ENCODE data around the gene LMTK3.

The LMTK3 gene

GRCh38 chr19:48450441-48450840 lies 61.2 kb downstream of the LMTK3 start:
- Histone ChIP-seq H3K4me1 (ENCODE audit: insufficient read depth, low read length) (no peaks in the 10 kb centered on the region; the same call in 1 of the 2 replicates), H3K9ac (ENCODE audit: low read depth, low read length) (no peak overlapping the region), H3K36me3 (ENCODE audit: insufficient read depth, low read length) (peaks cover 24% of the 10 kb centered on the region)

GRCh38 chr19:48448563-48448962 lies 63.1 kb downstream of the LMTK3 start:
- no peaks in the 10 kb centered on the region for H3K9me3 ChIP-seq (ENCODE audit: control insufficient read depth, insufficient read depth, low read length)
- H3K36me3 ChIP-seq (ENCODE audit: insufficient read depth, low read length): peaks cover 24% of the 10 kb centered on the region
- H3K9ac ChIP-seq (ENCODE audit: low read depth, low read length): no peak overlapping the region
- no peaks in the 10 kb centered on the region; the same call in 1 of the 2 replicates for H3K4me1 ChIP-seq (ENCODE audit: insufficient read depth, low read length)

More at GRCh38 chr19:48450441-48450840, 61.2 kb downstream of the LMTK3 start:
- no peaks in the 10 kb centered on the region for H3K9me3 ChIP-seq (ENCODE audit: control insufficient read depth, insufficient read depth, low read length)

- Histone ChIP-seq H3K9me3 (ENCODE audit: control insufficient read depth, insufficient read depth, low read length) (no peaks in the 10 kb centered on the region), H3K4me1 (ENCODE audit: insufficient read depth, low read length) (no peaks in the 10 kb centered on the region; the same call in 1 of the 2 replicates), H3K9ac (ENCODE audit: low read depth, low read length) (peak overlapping the region; percentile 95), H3K36me3 (ENCODE audit: insufficient read depth, low read length) (peaks cover 22% of the 10 kb centered on the region)
These were observed 65.1 kb downstream of the LMTK3 start for GRCh38 chr19:48446579-48446978.

GRCh38 chr19:48445606-48446481 lies 65.8 kb downstream of the LMTK3 start, which contains the start of gene GRWD1:
Gene GRWD1 (plus strand): TSS chr19:48445983. CDS start chr19:48446006, 23 bp downstream.
- Histone ChIP-seq H3K9me3 (ENCODE audit: control insufficient read depth, insufficient read depth, low read length) (no peaks in the 10 kb centered on the region), H3K9ac (ENCODE audit: low read depth, low read length) (peak within 1 kb of the TSS; percentile 95), H3K36me3 (ENCODE audit: insufficient read depth, low read length) (peaks cover 15% of the 10 kb centered on the region; the same call in 1 of the 2 replicates), H3K4me1 (ENCODE audit: insufficient read depth, low read length) (no peaks in the 10 kb centered on the region; the same call in 1 of the 2 replicates)

GRCh38 chr19:48445256-48445605 lies 66.4 kb downstream of the LMTK3 start:
- Histone ChIP-seq H3K36me3 (ENCODE audit: insufficient read depth, low read length) (peaks cover 14% of the 10 kb centered on the region; the same call in 1 of the 2 replicates), H3K9ac (ENCODE audit: low read depth, low read length) (peak overlapping the region; percentile 95), H3K4me1 (ENCODE audit: insufficient read depth, low read length) (no peaks in the 10 kb centered on the region; the same call in 1 of the 2 replicates), H3K9me3 (ENCODE audit: control insufficient read depth, insufficient read depth, low read length) (no peaks in the 10 kb centered on the region)

- Histone ChIP-seq H3K9ac (ENCODE audit: low read depth, low read length) (peak overlapping the region; percentile 95; the same call in 1 of the 2 replicates), H3K36me3 (ENCODE audit: insufficient read depth, low read length) (peaks cover 14% of the 10 kb centered on the region; the same call in 1 of the 2 replicates), H3K4me1 (ENCODE audit: insufficient read depth, low read length) (no peaks in the 10 kb centered on the region; the same call in 1 of the 2 replicates), H3K9me3 (ENCODE audit: control insufficient read depth, insufficient read depth, low read length) (no peaks in the 10 kb centered on the region)
These were observed 66.8 kb downstream of the LMTK3 start for GRCh38 chr19:48444936-48445200.

- no peaks in the 10 kb centered on the region for H3K9me3 ChIP-seq (ENCODE audit: control insufficient read depth, insufficient read depth, low read length)
- H3K4me1 ChIP-seq (ENCODE audit: insufficient read depth, low read length): no peaks in the 10 kb centered on the region; the same call in 1 of the 2 replicates
- H3K9ac ChIP-seq (ENCODE audit: low read depth, low read length): peak overlapping the region; percentile 95; the same call in 1 of the 2 replicates
- H3K36me3 ChIP-seq (ENCODE audit: insufficient read depth, low read length): peaks cover 12% of the 10 kb centered on the region; the same call in 1 of the 2 replicates
These were observed 67.3 kb downstream of the LMTK3 start for GRCh38 chr19:48444129-48444935.

- peak overlapping the region; percentile 95; the same call in 1 of the 2 replicates for H3K9ac ChIP-seq (ENCODE audit: low read depth, low read length)
- no peaks in the 10 kb centered on the region; the same call in 1 of the 2 replicates for H3K4me1 ChIP-seq (ENCODE audit: insufficient read depth, low read length)
- no peaks in the 10 kb centered on the region for H3K9me3 ChIP-seq (ENCODE audit: control insufficient read depth, insufficient read depth, low read length)
- peaks cover 9% of the 10 kb centered on the region; the same call in 1 of the 2 replicates for H3K36me3 ChIP-seq (ENCODE audit: insufficient read depth, low read length)
These were observed 67.9 kb downstream of the LMTK3 start for GRCh38 chr19:48443731-48444128.

GRCh38 chr19:48443256-48443655 lies 68.4 kb downstream of the LMTK3 start:
- Histone ChIP-seq H3K9ac (ENCODE audit: low read depth, low read length) (peak overlapping the region; percentile 15; the same call in 1 of the 2 replicates), H3K36me3 (ENCODE audit: insufficient read depth, low read length) (peaks cover 8% of the 10 kb centered on the region; the same call in 1 of the 2 replicates), H3K9me3 (ENCODE audit: control insufficient read depth, insufficient read depth, low read length) (no peaks in the 10 kb centered on the region), H3K4me1 (ENCODE audit: insufficient read depth, low read length) (no peaks in the 10 kb centered on the region; the same call in 1 of the 2 replicates)

- Histone ChIP-seq H3K4me1 (ENCODE audit: insufficient read depth, low read length) (peaks cover under 1% of the 10 kb centered on the region; the same call in 1 of the 2 replicates), H3K36me3 (ENCODE audit: insufficient read depth, low read length) (peaks cover under 1% of the 10 kb centered on the region; the same call in 1 of the 2 replicates), H3K9me3 (ENCODE audit: control insufficient read depth, insufficient read depth, low read length) (no peaks in the 10 kb centered on the region), H3K9ac (ENCODE audit: low read depth, low read length) (no peak overlapping the region)
These were observed 69.3 kb downstream of the LMTK3 start for GRCh38 chr19:48442116-48443035.

- no peaks in the 10 kb centered on the region; the same call in 1 of the 2 replicates for H3K36me3 ChIP-seq (ENCODE audit: insufficient read depth, low read length)
- H3K9ac ChIP-seq (ENCODE audit: low read depth, low read length): no peak overlapping the region
- peaks cover 6% of the 10 kb centered on the region; the same call in 1 of the 2 replicates for H3K4me1 ChIP-seq (ENCODE audit: insufficient read depth, low read length)
- no peaks in the 10 kb centered on the region for H3K9me3 ChIP-seq (ENCODE audit: control insufficient read depth, insufficient read depth, low read length)
These were observed 70.1 kb downstream of the LMTK3 start for GRCh38 chr19:48441360-48442050.

GRCh38 chr19:48436586-48436985 lies 75.0 kb downstream of the LMTK3 start:
- Histone ChIP-seq H3K9me3 (ENCODE audit: control insufficient read depth, insufficient read depth, low read length) (no peaks in the 10 kb centered on the region), H3K9ac (ENCODE audit: low read depth, low read length) (no peak overlapping the region), H3K36me3 (ENCODE audit: insufficient read depth, low read length) (no peaks in the 10 kb centered on the region; the same call in 1 of the 2 replicates), H3K4me1 (ENCODE audit: insufficient read depth, low read length) (peaks cover 6% of the 10 kb centered on the region; the same call in 1 of the 2 replicates)
